ENCODE data around the gene KRT10. TPM values are rescaled to one million over a fixed set of nuclear protein-coding genes. Genes with fewer than 3 reads are reported as not detected.

Gene KRT10
- polyA plus RNA-seq, 1 donor (not counting 4 experiments of a cell fraction or from before 2014, with no cell fraction given): 67.9 TPM

DNA sequence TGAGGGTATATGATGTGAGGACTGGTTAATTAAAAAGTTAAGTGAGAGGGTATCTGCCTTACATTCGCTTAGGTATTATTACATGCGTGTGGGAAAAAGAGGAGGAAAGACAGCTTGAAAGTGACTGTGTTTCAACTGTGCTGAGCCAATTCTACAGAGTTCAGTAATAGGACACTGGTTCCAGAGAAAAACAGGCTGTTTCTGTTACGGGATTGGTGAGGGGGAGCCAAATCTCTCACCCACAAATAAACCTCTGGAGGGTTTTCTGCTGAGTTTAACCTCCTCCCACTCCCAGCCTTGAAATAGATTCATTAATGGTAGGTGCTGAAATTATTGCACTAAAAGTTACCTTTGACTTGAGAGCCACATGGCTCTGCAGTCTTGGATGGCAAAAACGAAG, 46.5 kb downstream of the KRT10 start:
- Histone ChIP-seq H3K27me3 (ENCODE audit: control insufficient read depth, extremely low read depth, insufficient read depth, low read length) (peaks cover 9% of the 10 kb centered on the region), H3K4me1 (ENCODE audit: control insufficient read depth, extremely low read depth, insufficient read depth, low read length) (peaks cover 4% of the 10 kb centered on the region), H3K9ac (ENCODE audit: control insufficient read depth, extremely low read depth, insufficient read depth, low read length) (no peak overlapping the region), H3K79me2 (ENCODE audit: control insufficient read depth, insufficient read depth, low read length) (no peaks in the 10 kb centered on the region), H3K9me3 (ENCODE audit: control insufficient read depth, low read depth, low read length) (no peaks in the 10 kb centered on the region), H2AFZ (ENCODE audit: control insufficient read depth, low read length) (no peak overlapping the region), H3K36me3 (ENCODE audit: control insufficient read depth in 2 of 2, extremely low read depth in 1 of 2, insufficient read depth in 2 of 2, low read length in 2 of 2) (no peaks in the 10 kb centered on the region), H3K4me3 (ENCODE audit: control insufficient read depth in 2 of 3, extremely low read depth in 1 of 3, insufficient read depth in 2 of 3, low read depth in 1 of 3, low read length in 3 of 3) (no peak overlapping the region), H3K9me1 (ENCODE audit: control insufficient read depth, extremely low read depth, insufficient read depth, low read length) (no peaks in the 10 kb centered on the region), H3K27ac (ENCODE audit: control insufficient read depth, insufficient read depth, low read length) (no peak overlapping the region), H3K4me2 (ENCODE audit: control insufficient read depth, extremely low read depth, insufficient read depth, low read depth, low read length) (no peak overlapping the region), H4K20me1 (ENCODE audit: control insufficient read depth, extremely low read depth, insufficient read depth, low read length) (no peaks in the 10 kb centered on the region)
- TF ChIP-seq, protein P1, sequence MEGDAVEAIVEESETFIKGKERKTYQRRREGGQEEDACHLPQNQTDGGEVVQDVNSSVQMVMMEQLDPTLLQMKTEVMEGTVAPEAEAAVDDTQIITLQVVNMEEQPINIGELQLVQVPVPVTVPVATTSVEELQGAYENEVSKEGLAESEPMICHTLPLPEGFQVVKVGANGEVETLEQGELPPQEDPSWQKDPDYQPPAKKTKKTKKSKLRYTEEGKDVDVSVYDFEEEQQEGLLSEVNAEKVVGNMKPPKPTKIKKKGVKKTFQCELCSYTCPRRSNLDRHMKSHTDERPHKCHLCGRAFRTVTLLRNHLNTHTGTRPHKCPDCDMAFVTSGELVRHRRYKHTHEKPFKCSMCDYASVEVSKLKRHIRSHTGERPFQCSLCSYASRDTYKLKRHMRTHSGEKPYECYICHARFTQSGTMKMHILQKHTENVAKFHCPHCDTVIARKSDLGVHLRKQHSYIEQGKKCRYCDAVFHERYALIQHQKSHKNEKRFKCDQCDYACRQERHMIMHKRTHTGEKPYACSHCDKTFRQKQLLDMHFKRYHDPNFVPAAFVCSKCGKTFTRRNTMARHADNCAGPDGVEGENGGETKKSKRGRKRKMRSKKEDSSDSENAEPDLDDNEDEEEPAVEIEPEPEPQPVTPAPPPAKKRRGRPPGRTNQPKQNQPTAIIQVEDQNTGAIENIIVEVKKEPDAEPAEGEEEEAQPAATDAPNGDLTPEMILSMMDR (optimal IDR thresholded peaks at IDR 0.05 in 1 of 3, IDR thresholded peaks at IDR 0.05 in 1 of 3, conservative IDR thresholded peaks at IDR 0.05 in 1 of 3; ENCODE audit: extremely low read depth in 1 of 3, insufficient read depth in 2 of 3, low read length in 3 of 3): no peak
- no peak for TF ChIP-seq EZH2 (IDR thresholded peaks at IDR 0.05; ENCODE audit: low read length)
- dilution Hi-C loops (cut with MboI; ENCODE audit: extremely low pct_ligation_motif_present, low sequenced_read_pairs): no loop called here
- FAIRE-seq (no peak), DNase-seq (ENCODE audit: low read depth, low spot score) (no peak)

DNA sequence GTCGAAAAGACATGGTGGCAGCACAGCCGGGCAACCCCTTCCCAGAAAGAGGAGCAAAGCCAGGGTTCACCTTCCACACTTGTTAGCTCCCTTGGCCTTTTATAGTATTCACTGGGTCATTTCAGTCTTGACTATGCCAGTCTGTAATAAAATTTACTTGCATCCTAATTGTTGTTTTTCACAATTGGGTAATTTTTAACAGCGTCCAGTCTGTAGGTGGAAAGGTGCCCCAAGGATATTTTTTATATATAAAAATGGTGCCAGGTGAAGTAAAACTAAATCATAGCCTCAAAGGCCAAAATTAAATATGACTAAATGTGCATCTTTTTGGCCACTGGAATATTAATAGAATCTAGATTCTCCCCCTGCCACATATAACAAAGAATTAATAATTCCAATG, 50.3 kb downstream of the KRT10 start, which contains the start of gene KRT26:
Gene KRT26 (minus strand): TSS at position 101 of the 400 bp plus-strand sequence. CDS start 88 bp downstream, at position 13.
- Histone ChIP-seq H2AFZ (ENCODE audit: control insufficient read depth, low read length) (no peak within 1 kb of the TSS), H3K4me3 (ENCODE audit: control insufficient read depth in 2 of 3, extremely low read depth in 1 of 3, insufficient read depth in 2 of 3, low read depth in 1 of 3, low read length in 3 of 3) (no peak within 1 kb of the TSS)

More for the DNA sequence above, 50.3 kb downstream of the KRT10 start, which contains the start of gene KRT26:
- no peaks in the 10 kb centered on the region for H3K36me3 ChIP-seq (ENCODE audit: control insufficient read depth in 2 of 2, extremely low read depth in 1 of 2, insufficient read depth in 2 of 2, low read length in 2 of 2)
- no peaks in the 10 kb centered on the region for H4K20me1 ChIP-seq (ENCODE audit: control insufficient read depth, extremely low read depth, insufficient read depth, low read length)
- DNase-seq (ENCODE audit: low read depth, low spot score) (no peak), FAIRE-seq (no peak)
- H3K79me2 ChIP-seq (ENCODE audit: control insufficient read depth, insufficient read depth, low read length): no peaks in the 10 kb centered on the region
- H3K9me3 ChIP-seq (ENCODE audit: control insufficient read depth, low read depth, low read length): no peaks in the 10 kb centered on the region
- peaks cover 9% of the 10 kb centered on the region for H3K27me3 ChIP-seq (ENCODE audit: control insufficient read depth, extremely low read depth, insufficient read depth, low read length)
- no peak within 1 kb of the TSS for H3K27ac ChIP-seq (ENCODE audit: control insufficient read depth, insufficient read depth, low read length)
- no peak within 1 kb of the TSS for H3K4me2 ChIP-seq (ENCODE audit: control insufficient read depth, extremely low read depth, insufficient read depth, low read depth, low read length)
- no peak within 1 kb of the TSS for H3K9ac ChIP-seq (ENCODE audit: control insufficient read depth, extremely low read depth, insufficient read depth, low read length)
- TF ChIP-seq, protein P1 (optimal IDR thresholded peaks at IDR 0.05 in 1 of 3, IDR thresholded peaks at IDR 0.05 in 1 of 3, conservative IDR thresholded peaks at IDR 0.05 in 1 of 3; ENCODE audit: extremely low read depth in 1 of 3, insufficient read depth in 2 of 3, low read length in 3 of 3): no peak
- TF ChIP-seq EZH2 (IDR thresholded peaks at IDR 0.05; ENCODE audit: low read length): no peak
- dilution Hi-C loops (cut with MboI; ENCODE audit: extremely low pct_ligation_motif_present, low sequenced_read_pairs): no loop called here
- H3K9me1 ChIP-seq (ENCODE audit: control insufficient read depth, extremely low read depth, insufficient read depth, low read length): no peaks in the 10 kb centered on the region
- H3K4me1 ChIP-seq (ENCODE audit: control insufficient read depth, extremely low read depth, insufficient read depth, low read length): no peaks in the 10 kb centered on the region

Other genes with a start within 250 kb of the KRT10 start
- gene SMARCE1, start 174.8 kb downstream of the KRT10 start, polyA plus RNA-seq: 38.9 to 60.6 TPM (median 58.4 TPM) in 3 replicates
- 0.45 to 0.76 TPM (median 0.49 TPM) in 3 replicates for gene KRT222, start 157.4 kb downstream of the KRT10 start, polyA plus RNA-seq
- 1.0 to 1.8 TPM (median 1.3 TPM) in 3 replicates for gene KRT24, start 118.9 kb downstream of the KRT10 start, polyA plus RNA-seq
- not detected in 3 replicates for gene KRT25, start 67.3 kb downstream of the KRT10 start, polyA plus RNA-seq
- gene KRT26, start 50.4 kb downstream of the KRT10 start, polyA plus RNA-seq: not detected in 3 replicates
- 0.05 TPM in 1 of 3 replicates, not detected in the others for gene KRT27, start 40.1 kb downstream of the KRT10 start, polyA plus RNA-seq
- not detected in 3 replicates for gene KRT28, start 22.7 kb downstream of the KRT10 start, polyA plus RNA-seq
- gene KRT12, start 44.6 kb upstream of the KRT10 start, polyA plus RNA-seq: not detected in 3 replicates
- gene KRT20, start 62.6 kb upstream of the KRT10 start, polyA plus RNA-seq: not detected in 3 replicates
- 8.2 to 14.4 TPM (median 9.3 TPM) in 3 replicates for gene KRT23, start 115.0 kb upstream of the KRT10 start, polyA plus RNA-seq
- 0.05 TPM in 1 of 3 replicates, not detected in the others for gene KRT39, start 144.3 kb upstream of the KRT10 start, polyA plus RNA-seq
- 0.03 TPM in 2 of 3 replicates, not detected in the other for gene KRT40, start 161.7 kb upstream of the KRT10 start, polyA plus RNA-seq
- gene KRTAP3-3, start 171.6 kb upstream of the KRT10 start, polyA plus RNA-seq: not detected in 3 replicates
- not detected in 3 replicates for gene KRTAP3-2, start 177.3 kb upstream of the KRT10 start, polyA plus RNA-seq
- gene KRTAP3-1, start 186.5 kb upstream of the KRT10 start, polyA plus RNA-seq: not detected in 3 replicates
- gene KRTAP1-5, start 204.6 kb upstream of the KRT10 start, polyA plus RNA-seq: 0.05 to 0.23 TPM (median 0.08 TPM) in 3 replicates
- gene KRTAP1-4, start 207.6 kb upstream of the KRT10 start, polyA plus RNA-seq: not detected in 3 replicates
- not detected in 3 replicates for gene KRTAP1-3, start 212.3 kb upstream of the KRT10 start, polyA plus RNA-seq
- gene KRTAP1-1, start 218.8 kb upstream of the KRT10 start, polyA plus RNA-seq: 0.07 to 0.13 TPM in 2 of 3 replicates, not detected in the other
- gene KRTAP2-1, start 224.7 kb upstream of the KRT10 start, polyA plus RNA-seq: not detected in 3 replicates
- gene KRTAP2-2, start 232.6 kb upstream of the KRT10 start, polyA plus RNA-seq: not detected in 3 replicates
- 8.4 to 21.3 TPM (median 9.0 TPM) in 3 replicates for gene KRTAP2-3, start 237.5 kb upstream of the KRT10 start, polyA plus RNA-seq
- gene KRTAP2-4, start 243.3 kb upstream of the KRT10 start, polyA plus RNA-seq: 0.12 TPM in 1 of 3 replicates, not detected in the others

Data from keratinocyte (primary cell).